Upper lobe of left lung (tissue), 6 donors: ENCODE measurements around the gene NUMA1. TPM values are rescaled to one million over a fixed set of nuclear protein-coding genes. Genes with fewer than 3 reads are reported as not detected.
A peak's percentile ranks its signal among the peaks of the same experiment; 100 is the strongest.

Experiments
- ATAC-seq, 2 donors: fragments of 200-7000 bp; cut with Tn5 transposase; one replicate each; pipeline ENCODE4 v1.9.1; 2022; ENCODE audit warnings: mild to moderate bottlenecking in 2 of 2, moderate library complexity in 2 of 2; ENCODE audit not compliant: low FRiP score in 2 of 2
- DNase-seq, 2 donors: peaks; one replicate each; pipeline ENCODE4 v3.0.0-alpha.2; 2019 to 2020
- H3K27ac ChIP-seq, 4 donors: fragments of 200-600 bp; sonication (generic); one replicate each; pipeline ENCODE4 v1.5.1; 2016 to 2019
- H3K27me3 ChIP-seq, 4 donors: fragments of 200-600 bp; sonication (generic); one replicate each; pipeline ENCODE4 v1.5.1; 2017 to 2019
- H3K36me3 ChIP-seq, 4 donors: fragments of 200-600 bp; sonication (generic); one replicate each; pipeline ENCODE4 v1.5.1; 2016 to 2019
- H3K4me1 ChIP-seq, 4 donors: fragments of 200-600 bp; sonication (generic); one replicate each; pipeline ENCODE4 v1.5.1; 2018 to 2019
- H3K4me3 ChIP-seq, 4 donors: fragments of 200-600 bp; sonication (generic); one replicate each; pipeline ENCODE4 v1.5.1; 2017 to 2019; ENCODE audit warnings: mild to moderate bottlenecking in 2 of 4, moderate library complexity in 1 of 4
- H3K9me3 ChIP-seq, 4 donors: fragments of 200-600 bp; sonication (generic); one replicate each; pipeline ENCODE4 v1.5.1; 2018 to 2019
- CTCF ChIP-seq, 6 experiments: fragments of 450-650 bp in 4 of 6; fragments of 200-600 bp in 2 of 6; sonication (generic) in 2 of 6; IDR thresholded peaks; one replicate each; pipeline ENCODE4 v1.5.1; 2016 to 2019; ENCODE audit warnings: antibody characterized with exemption in 6 of 6
- EP300 ChIP-seq, 4 donors: sonication (generic); formaldehyde crosslinking; IDR thresholded peaks; one replicate each; pipeline ENCODE4 v1.5.1; 2017; ENCODE audit warnings: antibody characterized with exemption in 4 of 4, control low read depth in 2 of 4
- POLR2A ChIP-seq, 4 donors: fragments of 450-650 bp; IDR thresholded peaks; one replicate each; pipeline ENCODE4 v1.5.1; 2016 to 2017; ENCODE audit warnings: antibody characterized with exemption in 4 of 4, mild to moderate bottlenecking in 2 of 4
- POLR2AphosphoS5 ChIP-seq, 2 donors: sonication (generic); formaldehyde crosslinking; IDR thresholded peaks; one replicate each; pipeline ENCODE4 v1.5.1; 2017; ENCODE audit warnings: antibody characterized with exemption in 2 of 2
- WGBS, 2 donors: methylation state at CpG; one replicate each; pipeline ENCODE4 v1.1.5; 2017 to 2018; 5-methylcytosine and 5-hydroxymethylcytosine counted together
- total RNA-seq, 6 donors: library from RNA; depleted of rRNA in 4 of 6; stranded (reverse); fragments of >200 nt in 4 of 6; gene quantifications; one replicate each; pipeline versions ENCODE4 v1.1.0 to v1.2.1, GENCODE V29; 2016 to 2021
- donor health status: DM: no; HTN: no; CAD: no; lungs with moderate emphysema.
- donor health status: DM: no; HTN: yes; CAD: no; lungs with severe emphysema.

NUMA1 gene
- total RNA-seq, 6 donors from 2014 or later: 185 to 666 (median 241) TPM

GRCh38 chr11:72045849-72046248 is 34.5 kb downstream of the NUMA1 start:
- ATAC-seq: no peak
- H3K27me3 ChIP-seq: no peaks in the 10 kb centered on the region

GRCh38 chr11:72042064-72042745 is 38.1 kb downstream of the NUMA1 start:
- TF ChIP-seq POLR2AphosphoS5 (IDR thresholded peaks at IDR 0.05): no peak
- TF ChIP-seq CTCF (IDR thresholded peaks at IDR 0.05): no peak
- TF ChIP-seq EP300 (IDR thresholded peaks at IDR 0.05): no peak
- no peak for TF ChIP-seq POLR2A (IDR thresholded peaks at IDR 0.05)
- DNase-seq (no peak), ATAC-seq (no peak)
- peaks cover 42 to 52% (median 44%) of the 10 kb centered on the region in 4 donors for H3K4me1 ChIP-seq
- H3K9me3 ChIP-seq: no peaks in the 10 kb centered on the region
- peak overlapping the region; percentile 92 to 98 (median 95) for H3K27ac ChIP-seq
- H3K36me3 ChIP-seq: no peaks in the 10 kb centered on the region
- H3K27me3 ChIP-seq: no peaks in the 10 kb centered on the region
- WGBS, 2 donors: 25 to 30% methylated on average over 3 to 5 of the region's 5 CpGs
- H3K4me3 ChIP-seq: peak overlapping the region in 3 of 4 donors; percentile 45 to 61 (median 56)

More at GRCh38 chr11:72045849-72046248, 34.5 kb downstream of the NUMA1 start:
- DNase-seq: no peak
- no peak overlapping the region for H3K4me3 ChIP-seq
- no peaks in the 10 kb centered on the region for H3K9me3 ChIP-seq
- WGBS, 2 donors: 79 to 84% methylated on average over 5 of the region's 5 CpGs
- peaks cover 15 to 25% (median 18%) of the 10 kb centered on the region in 4 donors for H3K4me1 ChIP-seq
- no peak for TF ChIP-seq POLR2AphosphoS5 (IDR thresholded peaks at IDR 0.05)
- no peak for TF ChIP-seq EP300 (IDR thresholded peaks at IDR 0.05)
- TF ChIP-seq POLR2A (IDR thresholded peaks at IDR 0.05): no peak
- TF ChIP-seq CTCF (IDR thresholded peaks at IDR 0.05): no peak
- peak overlapping the region in 1 of 4 donors; percentile 38 for H3K27ac ChIP-seq
- peaks cover 0 to 7% (median 1%) of the 10 kb centered on the region in 4 donors for H3K36me3 ChIP-seq

- peak; percentile 71 to 88 for ATAC-seq
- Histone ChIP-seq H3K4me3 (peak overlapping the region; percentile 23 to 61 (median 50)), H3K36me3 (no peaks in the 10 kb centered on the region), H3K27ac (peak overlapping the region; percentile 92 to 98 (median 95)), H3K27me3 (no peaks in the 10 kb centered on the region), H3K4me1 (peaks cover 47 to 59% (median 49%) of the 10 kb centered on the region in 4 donors), H3K9me3 (no peaks in the 10 kb centered on the region)
- DNase-seq: peak; percentile 76 to 84
- 4 to 5% methylated on average over 12 to 17 of the region's 23 CpGs for WGBS, 2 donors
- TF ChIP-seq POLR2AphosphoS5 (IDR thresholded peaks at IDR 0.05) (peak; percentile 20 to 46), POLR2A (IDR thresholded peaks at IDR 0.05) (peak in 2 of 4 donors; percentile 11 to 74), CTCF (IDR thresholded peaks at IDR 0.05) (peak in 1 of 6 experiments; percentile 8), EP300 (IDR thresholded peaks at IDR 0.05) (no peak)
Measured at GRCh38 chr11:72041364-72042063, 38.8 kb downstream of the NUMA1 start.

GRCh38 chr11:72040491-72041363 is 39.6 kb downstream of the NUMA1 start:
- no peaks in the 10 kb centered on the region for H3K9me3 ChIP-seq
- H3K27ac ChIP-seq: peak overlapping the region; percentile 92 to 98 (median 95)
- no peaks in the 10 kb centered on the region for H3K27me3 ChIP-seq
- H3K4me1 ChIP-seq: peaks cover 47 to 66% (median 54%) of the 10 kb centered on the region in 4 donors
- peak; percentile 77 to 94 for DNase-seq
- 1 to 2% methylated on average over 20 to 23 of the region's 23 CpGs for WGBS, 2 donors
- ATAC-seq: peak; percentile 89 to 93
- peaks cover 0 to 1% (median 0%) of the 10 kb centered on the region in 4 donors for H3K36me3 ChIP-seq
- peak; percentile 79 to 87 for TF ChIP-seq POLR2AphosphoS5 (IDR thresholded peaks at IDR 0.05)
- peak in 1 of 4 donors; percentile 63 for TF ChIP-seq EP300 (IDR thresholded peaks at IDR 0.05)
- TF ChIP-seq CTCF (IDR thresholded peaks at IDR 0.05): peak in 1 of 6 experiments; percentile 6
- TF ChIP-seq POLR2A (IDR thresholded peaks at IDR 0.05): peak in 2 of 4 donors; percentile 16 to 56
- peak overlapping the region; percentile 23 to 61 (median 50) for H3K4me3 ChIP-seq
